Measurements from ENCODE around the gene ADAMTSL5.
"Not testable (repeated sequence)": the region's sequence is repeated elsewhere in the genome, so short reads cannot be mapped to it uniquely, and the experiment has no call there.

The ADAMTSL5 gene, protein sequence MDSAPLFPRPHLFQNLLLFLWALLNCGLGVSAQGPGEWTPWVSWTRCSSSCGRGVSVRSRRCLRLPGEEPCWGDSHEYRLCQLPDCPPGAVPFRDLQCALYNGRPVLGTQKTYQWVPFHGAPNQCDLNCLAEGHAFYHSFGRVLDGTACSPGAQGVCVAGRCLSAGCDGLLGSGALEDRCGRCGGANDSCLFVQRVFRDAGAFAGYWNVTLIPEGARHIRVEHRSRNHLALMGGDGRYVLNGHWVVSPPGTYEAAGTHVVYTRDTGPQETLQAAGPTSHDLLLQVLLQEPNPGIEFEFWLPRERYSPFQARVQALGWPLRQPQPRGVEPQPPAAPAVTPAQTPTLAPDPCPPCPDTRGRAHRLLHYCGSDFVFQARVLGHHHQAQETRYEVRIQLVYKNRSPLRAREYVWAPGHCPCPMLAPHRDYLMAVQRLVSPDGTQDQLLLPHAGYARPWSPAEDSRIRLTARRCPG

DNA sequence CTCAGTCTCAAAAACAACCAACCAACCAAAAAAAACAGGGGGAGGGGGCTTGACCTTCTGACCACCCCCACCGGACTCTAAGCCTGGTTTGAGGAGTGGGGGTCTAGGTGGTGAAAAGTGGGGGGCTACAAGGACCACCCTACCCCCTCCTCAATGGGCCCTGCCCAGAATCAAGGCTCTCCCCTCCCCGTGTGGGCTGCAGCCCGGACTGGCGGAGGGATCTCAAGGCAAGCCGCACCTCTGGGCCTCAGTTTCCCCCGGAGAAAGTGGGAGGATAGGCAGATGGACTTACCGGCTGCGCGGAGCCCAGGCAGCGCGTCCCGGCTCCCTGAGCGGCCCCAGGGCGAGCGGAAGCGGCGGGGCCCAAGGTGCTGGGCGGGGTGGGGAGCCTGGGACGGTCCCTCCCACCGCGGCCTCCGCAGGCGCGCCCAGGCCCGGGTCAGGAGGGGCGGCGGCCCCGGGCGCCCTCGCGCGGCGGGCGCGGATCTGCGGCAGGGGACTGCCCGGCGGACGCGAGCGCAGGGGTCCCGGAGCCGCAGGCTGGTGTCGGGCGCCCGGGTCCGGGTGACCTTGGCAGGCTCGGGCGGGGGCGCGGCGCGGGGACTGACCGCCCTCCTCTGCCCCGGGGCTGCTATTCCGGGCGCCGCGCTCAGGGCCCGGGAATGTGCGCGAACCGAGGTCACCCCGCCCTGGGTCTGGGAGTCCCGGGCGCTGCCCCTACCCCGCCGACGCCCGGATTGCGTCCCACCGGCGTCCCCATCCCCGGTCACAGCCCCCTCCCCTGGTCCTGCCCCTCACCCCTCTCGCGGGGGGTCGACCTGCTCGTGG, at the start of gene ADAMTSL5:
Gene ADAMTSL5 (minus strand): TSS at position 349 of the 828 bp plus-strand sequence. CDS start 2,076 bp downstream, outside the sequence.
- no peak for FAIRE-seq

DNA sequence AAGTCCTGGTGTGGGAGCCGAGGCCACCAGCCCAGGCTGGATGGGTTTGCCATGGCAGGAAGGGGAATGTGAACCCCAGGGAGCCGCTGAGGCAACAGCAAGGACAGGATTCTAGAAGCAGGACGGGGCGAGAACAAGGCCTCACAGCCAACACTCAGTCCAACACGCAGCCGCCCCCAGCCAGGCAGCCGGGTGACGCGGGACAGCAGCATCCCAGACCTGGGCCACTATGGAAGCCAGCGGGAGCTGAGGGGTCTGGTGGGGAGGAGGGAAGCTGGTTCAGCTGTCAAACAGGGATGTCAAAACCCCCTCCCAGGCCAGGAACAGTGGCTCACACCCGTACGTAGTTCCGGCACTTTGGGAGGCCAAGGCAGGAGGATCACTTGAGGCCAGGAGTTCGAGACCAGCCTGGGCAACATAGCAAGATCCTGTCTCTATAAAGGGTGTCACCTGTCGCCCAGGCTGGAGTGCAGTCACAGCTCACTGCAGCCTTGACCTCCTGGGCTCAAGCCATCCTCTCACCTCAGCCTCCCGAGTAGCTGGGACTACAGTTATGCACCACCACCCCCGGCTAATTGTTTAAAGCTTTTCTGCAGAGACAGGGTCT, 48.5 kb upstream of the ADAMTSL5 start:
- FAIRE-seq, result no peak

- FAIRE-seq, result no peak
Observed at GRCh38 chr19:1560286-1560882, 47.6 kb upstream of the ADAMTSL5 start.

DNA sequence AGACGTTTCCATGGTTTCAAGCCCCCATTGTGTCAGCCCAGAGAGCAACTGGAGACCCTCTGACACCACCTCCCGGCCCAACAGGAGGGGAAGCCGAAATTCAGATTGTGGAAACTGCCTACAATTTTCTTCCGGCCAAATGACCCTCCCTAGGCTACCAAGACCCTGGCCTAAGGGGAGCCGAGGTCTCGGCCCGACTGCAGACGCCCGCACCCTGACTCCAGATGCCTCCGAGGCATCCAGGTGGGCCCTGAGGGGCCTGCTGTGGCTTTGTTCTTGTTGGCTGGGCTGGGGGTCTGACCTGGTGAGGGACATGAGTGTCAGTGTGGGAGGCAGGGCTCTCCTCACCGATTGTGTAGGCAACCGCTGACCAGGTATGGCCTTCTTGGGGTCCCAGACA, 45.7 kb upstream of the ADAMTSL5 start:
- no peak for FAIRE-seq

- FAIRE-seq, result no peak
Observed at GRCh38 chr19:1556390-1557070, 43.7 kb upstream of the ADAMTSL5 start.

DNA sequence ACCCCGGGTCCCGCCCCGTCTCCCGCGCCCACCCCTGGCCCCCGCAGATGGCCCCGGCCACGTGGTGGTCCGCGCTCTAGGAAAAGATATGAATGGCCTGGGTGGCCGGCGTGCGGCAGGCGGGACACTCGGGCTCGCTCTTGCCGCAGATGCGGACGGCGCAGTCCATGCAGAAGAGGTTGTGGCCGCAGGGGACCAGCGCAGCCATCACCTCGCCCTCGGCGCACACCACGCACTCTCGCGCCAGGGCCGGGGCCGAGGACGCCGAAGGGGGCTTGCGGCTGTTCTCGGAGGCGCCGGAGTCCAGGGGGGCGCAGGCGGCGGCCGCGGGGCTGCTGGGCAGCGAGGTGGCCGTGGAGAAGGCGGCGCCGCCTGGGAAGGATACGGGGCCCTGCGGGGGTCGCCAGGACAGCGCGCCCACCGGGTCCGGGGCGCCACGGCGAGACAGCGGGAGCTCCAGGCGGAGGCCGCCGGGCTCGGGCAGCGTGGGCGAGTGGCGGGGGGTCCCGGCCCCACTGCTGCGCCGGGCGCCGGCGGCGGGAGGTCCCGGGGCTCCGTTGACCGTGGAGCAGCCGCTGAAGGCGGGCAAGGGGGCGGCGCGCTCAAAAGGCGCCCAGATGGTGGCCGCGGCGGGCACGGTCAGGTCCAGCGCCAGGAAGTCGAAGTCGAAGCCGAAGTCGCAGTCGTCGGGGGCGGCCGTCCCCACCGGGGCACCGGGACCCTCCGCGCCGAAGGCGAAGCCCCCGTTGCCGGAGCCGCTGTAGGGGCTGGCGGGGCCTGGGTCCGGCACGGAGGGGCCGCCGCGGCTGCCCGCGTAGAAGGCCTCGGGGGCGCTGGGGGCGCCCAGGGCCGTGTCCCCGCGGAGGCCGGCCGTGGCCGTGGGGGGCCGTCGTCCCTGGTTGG, 42.9 kb upstream of the ADAMTSL5 start:
- FAIRE-seq, result no peak

GRCh38 chr19:1554968-1555367, 42.1 kb upstream of the ADAMTSL5 start:
- FAIRE-seq, result no peak

- FAIRE-seq, result no peak
Observed at GRCh38 chr19:1553415-1553814, 40.6 kb upstream of the ADAMTSL5 start.

- no peak for FAIRE-seq
Observed at GRCh38 chr19:1551068-1552040, 38.5 kb upstream of the ADAMTSL5 start.

DNA sequence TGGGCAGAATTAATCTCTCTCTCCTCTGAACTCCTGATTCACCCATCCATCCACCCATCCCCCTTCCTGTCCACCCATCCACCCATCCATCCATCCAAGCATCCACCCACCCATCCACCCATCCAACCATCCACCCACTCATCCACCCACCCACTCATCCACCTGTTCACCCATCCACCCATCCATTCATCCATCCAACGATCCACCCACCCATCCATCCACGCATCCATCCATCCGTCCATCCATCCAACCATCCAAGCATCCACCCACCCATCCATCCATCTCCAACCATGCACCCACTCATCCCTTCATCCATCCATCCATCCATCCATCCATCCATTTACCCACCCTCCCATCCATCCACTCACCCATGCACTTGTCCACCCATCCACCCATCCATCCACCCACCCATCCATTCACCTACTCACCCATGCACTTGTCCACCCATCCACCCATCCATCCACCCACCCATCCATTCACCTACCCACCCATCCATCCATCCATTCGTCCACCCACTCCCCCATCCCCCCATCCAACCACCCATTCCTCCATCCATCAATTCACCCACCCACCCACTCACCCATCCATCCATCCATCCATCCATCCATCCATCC, 36.6 kb upstream of the ADAMTSL5 start:
- no peak for FAIRE-seq

GRCh38 chr19:1540365-1540925, 27.6 kb upstream of the ADAMTSL5 start:
- no peak for FAIRE-seq

DNA sequence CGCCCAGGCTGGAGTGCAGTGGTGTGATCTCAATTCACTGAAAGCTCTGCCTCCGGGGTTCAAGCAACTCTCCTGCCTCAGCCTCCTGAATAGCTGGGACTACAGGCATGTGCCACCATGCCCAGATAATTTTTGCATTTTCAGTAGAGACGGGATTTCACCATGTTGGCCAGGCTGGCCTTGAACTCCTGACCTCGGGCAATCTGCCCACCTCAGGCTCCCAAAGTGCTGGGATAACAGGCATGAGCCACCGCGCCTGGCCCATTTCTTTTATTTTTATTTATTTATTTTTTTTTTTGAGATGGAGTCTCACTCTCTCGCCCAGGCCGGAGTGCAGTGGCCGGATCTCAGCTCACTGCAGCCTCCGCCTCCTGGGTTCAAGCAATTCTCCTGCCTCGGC, 26.9 kb upstream of the ADAMTSL5 start:
- FAIRE-seq, result not testable (repeated sequence)

DNA sequence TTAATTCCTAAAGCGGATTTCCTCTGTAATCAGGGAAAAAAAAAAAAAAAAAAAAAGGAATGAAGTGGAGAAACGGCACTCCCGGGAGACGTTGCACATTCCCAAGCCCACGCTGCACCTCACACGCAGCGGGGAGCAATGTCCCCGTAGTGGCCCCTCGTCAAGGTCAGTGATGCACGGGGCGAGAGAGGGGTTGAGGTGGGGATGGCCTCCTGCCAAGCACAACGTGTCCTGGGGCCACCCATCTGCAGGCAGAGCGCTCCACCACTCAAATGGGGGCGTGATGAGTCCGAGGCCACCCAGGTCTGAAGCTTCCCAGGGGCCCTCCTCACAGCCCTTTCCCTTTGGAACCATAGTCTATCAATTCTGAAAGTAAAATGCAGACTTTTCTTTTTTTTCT, 26.2 kb upstream of the ADAMTSL5 start:
- no peak for FAIRE-seq

- FAIRE-seq, result not testable (repeated sequence)
Observed at GRCh38 chr19:1535699-1536098, 22.9 kb upstream of the ADAMTSL5 start.

GRCh38 chr19:1534972-1535371, 22.2 kb upstream of the ADAMTSL5 start:
- no peak for FAIRE-seq

DNA sequence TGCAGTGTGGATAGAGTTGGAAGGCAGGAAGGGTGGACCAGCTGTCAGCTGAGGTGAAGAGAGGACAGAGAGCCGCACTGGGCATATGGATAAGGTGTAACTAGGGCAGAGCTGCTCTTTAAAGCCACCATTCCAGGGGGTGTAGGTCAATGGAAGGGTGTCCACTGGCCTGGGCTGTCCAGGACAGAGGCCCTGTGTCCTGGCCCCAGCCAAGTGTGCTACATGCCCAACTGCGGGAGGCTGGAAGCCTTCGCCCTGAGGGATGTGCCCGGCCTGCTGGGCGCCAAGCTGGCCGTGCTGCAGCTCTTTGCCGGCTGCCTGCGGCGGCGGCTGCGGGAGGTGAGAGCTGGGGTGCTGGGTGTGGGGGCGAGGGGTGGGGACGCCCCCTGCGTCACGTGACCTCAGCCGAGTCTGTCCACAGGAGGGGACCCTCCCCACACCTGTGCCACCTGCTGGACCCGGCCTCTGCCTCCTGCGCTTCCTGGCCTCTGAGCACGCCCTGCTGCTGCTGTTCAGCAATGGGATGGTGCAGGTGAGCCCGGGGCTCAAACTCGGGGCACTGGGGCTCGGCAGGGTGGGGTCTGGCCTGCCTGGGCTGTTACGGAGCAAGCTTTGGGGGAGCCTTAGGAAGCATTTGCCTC, 20.8 kb upstream of the ADAMTSL5 start:
- FAIRE-seq, result no peak

DNA sequence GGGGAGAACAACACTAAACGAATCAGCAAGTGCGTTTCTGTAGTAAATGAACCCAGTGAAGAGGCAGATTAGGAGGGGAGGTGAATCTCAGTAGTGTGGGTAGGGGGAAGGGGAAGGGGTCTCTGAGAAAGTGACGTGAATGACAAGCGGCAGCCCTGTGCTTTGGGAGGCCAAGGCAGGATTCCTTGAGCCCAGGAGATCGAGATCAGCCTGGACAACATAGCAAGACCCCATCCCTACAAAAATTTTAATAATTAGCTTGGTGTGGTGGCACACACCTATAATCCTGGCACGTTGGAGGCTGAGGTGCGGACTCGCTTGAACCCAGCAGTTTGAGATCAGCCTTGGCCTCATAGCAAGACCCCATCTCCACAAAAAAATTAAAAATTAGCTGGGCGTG, 19.2 kb upstream of the ADAMTSL5 start:
- no peak for FAIRE-seq

DNA sequence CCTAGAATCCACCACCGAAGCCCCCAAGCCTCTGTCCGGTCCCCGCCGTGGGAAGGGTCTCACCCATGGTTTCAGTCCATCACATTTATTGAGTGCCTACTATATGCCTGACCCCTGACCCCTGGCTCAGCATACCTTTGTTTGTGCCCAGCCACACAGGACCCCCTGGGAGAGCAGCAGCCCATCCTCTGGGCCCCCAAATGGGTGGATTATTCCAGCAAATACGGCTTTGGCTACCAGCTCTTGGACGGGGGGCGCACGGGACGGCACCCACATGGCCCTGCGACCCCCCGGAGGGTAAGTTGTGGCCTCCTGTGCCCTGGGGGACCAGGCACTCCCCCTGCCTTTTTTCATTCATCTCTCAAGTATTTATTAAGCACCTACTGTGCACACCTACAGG, 18.8 kb upstream of the ADAMTSL5 start:
- no peak for FAIRE-seq

- FAIRE-seq, result not testable (repeated sequence)
Observed at GRCh38 chr19:1530856-1531255, 18.0 kb upstream of the ADAMTSL5 start.
